ENCODE data around the gene WHAMM. TPM values are rescaled to one million over a fixed set of nuclear protein-coding genes. Genes with fewer than 3 reads are reported as not detected.
"Not testable (repeated sequence)": the region's sequence is repeated elsewhere in the genome, so short reads cannot be mapped to it uniquely, and the experiment has no call there.

The WHAMM gene, protein sequence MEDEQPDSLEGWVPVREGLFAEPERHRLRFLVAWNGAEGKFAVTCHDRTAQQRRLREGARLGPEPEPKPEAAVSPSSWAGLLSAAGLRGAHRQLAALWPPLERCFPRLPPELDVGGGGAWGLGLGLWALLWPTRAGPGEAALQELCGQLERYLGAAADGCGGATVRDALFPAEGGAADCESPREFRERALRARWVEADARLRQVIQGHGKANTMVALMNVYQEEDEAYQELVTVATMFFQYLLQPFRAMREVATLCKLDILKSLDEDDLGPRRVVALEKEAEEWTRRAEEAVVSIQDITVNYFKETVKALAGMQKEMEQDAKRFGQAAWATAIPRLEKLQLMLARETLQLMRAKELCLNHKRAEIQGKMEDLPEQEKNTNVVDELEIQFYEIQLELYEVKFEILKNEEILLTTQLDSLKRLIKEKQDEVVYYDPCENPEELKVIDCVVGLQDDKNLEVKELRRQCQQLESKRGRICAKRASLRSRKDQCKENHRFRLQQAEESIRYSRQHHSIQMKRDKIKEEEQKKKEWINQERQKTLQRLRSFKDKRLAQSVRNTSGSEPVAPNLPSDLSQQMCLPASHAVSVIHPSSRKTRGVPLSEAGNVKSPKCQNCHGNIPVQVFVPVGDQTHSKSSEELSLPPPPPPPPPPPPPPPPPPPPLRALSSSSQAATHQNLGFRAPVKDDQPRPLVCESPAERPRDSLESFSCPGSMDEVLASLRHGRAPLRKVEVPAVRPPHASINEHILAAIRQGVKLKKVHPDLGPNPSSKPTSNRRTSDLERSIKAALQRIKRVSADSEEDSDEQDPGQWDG
- 4.2 and 5.3 TPM in 2 replicates for total RNA-seq (2014; rRNA removed)
- polyA plus RNA-seq (2012), result 3.7 TPM

DNA sequence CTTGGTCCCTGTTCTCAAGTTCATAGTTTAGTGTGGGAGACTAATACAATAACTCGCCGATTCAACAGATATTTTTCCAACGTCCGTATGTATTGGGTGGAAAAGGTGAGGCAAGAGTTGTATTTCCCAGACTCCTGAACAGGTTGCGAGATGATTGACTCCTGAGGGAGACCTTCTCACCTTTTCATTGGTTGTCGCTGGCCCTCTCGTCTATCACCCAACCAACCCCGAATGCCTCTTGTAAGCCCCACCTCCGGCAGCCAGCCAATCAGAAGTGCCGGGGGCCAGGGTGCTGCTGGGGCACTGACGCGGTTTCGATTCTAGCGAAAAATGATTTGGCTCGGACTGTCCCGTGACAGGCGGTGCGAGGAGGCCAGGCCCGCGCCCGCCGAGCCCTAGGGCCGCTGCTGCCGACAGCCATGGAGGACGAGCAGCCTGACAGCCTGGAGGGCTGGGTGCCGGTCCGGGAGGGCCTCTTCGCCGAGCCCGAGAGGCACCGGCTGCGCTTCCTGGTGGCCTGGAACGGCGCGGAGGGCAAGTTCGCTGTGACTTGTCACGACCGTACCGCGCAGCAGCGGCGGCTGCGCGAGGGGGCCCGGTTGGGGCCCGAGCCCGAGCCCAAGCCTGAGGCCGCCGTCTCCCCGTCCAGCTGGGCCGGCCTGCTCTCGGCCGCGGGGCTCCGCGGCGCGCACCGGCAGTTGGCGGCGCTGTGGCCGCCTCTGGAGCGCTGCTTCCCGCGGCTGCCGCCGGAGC is at the start of gene WHAMM:
Gene WHAMM (plus strand): TSS at position 321 of the 753 bp plus-strand sequence. CDS start 99 bp downstream, at position 420.
- DNase-seq (ENCODE audit: low read depth), result peak; percentile 97

DNA sequence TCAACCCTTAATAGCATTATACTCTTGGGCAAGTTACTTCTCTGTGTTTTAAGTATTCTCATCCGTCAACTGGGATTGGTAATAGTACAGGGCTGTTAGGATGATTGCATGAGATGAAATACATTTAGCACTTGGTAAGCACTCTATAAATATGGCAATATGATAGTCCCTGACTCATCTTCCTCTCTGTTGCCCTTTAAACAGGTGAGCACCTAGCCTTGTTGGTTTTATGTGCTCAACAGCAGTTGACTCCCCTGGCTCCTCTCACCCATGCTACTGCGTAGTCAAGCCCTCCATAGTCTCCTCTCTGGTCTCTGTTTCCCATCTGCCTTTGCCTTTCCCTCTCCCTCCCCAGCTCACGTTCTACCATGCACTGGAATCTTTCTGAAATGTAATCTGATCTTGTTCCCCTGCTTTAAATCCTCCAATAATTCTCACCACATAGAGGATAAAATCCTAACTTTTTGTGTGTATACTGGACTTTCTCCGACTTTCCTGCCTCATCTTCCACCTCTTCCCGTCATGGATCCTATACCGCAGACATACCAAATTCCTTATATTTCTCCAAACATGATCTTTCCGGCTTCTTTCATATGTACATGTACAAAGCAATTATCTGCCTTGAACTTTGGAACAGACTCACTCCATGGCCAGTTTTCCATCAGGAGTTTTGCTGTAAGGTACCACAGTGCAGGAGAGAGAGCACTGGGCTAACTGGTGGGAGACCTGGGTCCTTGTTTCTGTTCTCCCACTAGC is 45.9 kb upstream of the WHAMM start:
- DNase-seq (ENCODE audit: low read depth), result no peak

DNA sequence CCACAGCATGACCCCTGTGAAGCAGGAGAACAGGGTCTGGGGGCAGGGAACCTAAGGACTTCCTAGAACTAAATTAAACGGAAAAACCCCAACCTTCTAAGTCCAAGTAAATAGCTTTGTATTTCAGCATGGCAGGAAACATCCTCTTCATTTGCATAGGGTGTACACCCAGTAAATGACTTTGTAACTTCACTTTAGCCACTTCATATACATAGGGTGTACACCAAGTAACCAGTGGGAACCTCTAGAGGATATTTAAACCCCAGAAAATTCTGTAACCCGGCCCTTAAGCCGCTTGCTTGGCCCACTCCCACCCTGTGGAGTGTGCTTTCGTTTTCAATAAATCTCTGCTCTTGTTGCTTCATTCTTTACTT is 45.3 kb upstream of the WHAMM start:
- DNase-seq (ENCODE audit: low read depth), result no peak

DNA sequence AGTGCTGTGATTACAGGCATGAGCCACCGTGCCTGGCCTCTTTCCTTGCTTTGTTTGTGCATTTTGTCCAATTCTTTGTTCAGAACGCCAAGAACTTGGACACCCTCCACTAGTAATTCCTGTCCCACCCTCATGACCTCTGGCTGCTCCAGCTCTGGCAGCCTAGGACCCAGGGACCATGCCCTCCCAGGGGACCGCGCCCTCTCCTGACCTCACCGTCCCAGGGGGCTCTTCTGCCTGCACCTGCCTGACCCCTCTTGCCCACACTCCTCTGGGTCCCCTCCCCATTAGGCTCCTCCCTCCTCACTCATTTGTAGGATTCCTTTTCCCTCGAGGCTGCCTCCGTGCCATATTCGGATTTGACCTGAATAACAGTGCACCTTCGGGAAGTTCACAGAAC is 44.7 kb upstream of the WHAMM start:
- no peak for DNase-seq (ENCODE audit: low read depth)

DNA sequence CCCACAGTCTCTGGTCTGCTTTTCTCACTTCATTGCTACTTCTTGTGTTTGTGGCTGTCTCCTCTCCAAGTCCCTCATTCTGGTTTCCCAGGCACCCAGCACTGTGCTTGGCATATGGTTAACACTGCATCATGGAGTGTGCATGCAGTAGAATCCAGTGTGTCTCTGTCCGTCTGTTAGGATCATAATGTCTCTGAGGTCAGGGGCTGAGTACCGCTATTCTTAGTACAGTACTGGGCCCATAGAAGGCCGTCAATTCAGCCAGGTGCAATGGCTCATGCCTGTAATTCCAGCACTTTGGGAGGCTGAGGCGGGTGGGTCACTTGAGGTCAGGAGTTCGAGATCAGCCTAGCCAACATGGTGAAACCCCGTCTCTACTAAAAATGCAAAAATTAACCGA is 43.2 kb upstream of the WHAMM start:
- not testable (repeated sequence) for DNase-seq (ENCODE audit: low read depth)

DNA sequence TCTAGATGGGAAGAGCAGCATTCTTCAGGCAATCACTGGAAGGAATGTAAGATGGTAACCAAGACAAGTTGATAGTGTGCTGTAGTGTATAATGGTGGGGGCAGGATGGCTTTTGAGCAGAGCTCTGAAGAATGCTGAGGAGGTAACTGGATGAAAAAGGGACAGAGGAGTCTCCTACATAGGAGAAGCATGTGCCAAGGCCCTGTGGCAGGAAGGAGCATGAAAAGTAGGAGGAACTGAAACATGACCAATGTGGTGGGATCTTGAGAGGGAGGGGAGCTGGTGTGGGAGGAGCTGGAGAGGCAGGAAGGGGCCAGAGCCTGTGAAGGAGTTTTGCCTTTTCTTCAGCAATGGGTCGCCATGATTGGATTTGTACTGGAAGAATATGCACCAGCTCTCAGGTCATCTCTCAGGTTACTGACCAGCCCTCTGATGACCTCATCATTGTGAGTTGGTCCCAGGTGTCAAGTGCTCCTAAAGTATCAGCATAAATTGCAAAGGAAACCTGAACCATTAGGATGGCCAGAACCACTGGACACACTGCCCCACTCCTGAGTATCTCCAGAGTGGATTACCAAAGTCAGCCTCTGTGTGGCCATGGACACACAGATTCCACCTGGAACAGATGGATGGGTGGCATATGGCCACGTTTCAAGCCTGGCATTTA is 42.1 kb upstream of the WHAMM start:
- DNase-seq (ENCODE audit: low read depth), result no peak

DNA sequence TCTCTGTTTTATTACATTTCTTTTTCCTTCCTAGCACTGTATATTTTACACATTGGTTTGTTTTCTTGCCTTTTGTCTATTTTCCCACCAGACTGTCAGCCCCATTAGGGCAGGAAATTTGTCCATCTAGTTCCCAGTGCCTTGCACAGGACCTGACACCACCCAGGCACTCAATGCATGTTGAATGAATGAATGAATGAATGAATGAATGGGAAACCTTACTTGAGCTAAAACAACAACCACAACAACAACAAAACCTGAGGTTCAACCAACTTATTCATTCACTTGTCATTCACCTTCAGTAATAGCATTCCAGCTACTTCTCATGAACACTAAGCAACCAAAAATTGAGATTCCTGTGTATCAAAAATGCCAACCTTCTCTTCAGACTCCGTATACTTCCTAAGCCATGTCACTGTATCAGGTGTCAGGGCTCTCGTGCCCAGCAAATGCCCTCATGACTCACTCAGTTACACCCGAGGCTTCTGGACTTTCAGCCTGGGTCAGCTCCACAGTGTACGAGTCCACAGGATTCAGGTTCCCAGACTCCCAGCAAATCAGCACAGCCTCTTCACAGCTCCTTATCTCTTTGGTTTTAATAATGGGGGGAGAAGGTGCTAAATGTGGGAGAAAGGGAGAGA is 40.9 kb upstream of the WHAMM start:
- peak; percentile 68 for DNase-seq (ENCODE audit: low read depth)

DNA sequence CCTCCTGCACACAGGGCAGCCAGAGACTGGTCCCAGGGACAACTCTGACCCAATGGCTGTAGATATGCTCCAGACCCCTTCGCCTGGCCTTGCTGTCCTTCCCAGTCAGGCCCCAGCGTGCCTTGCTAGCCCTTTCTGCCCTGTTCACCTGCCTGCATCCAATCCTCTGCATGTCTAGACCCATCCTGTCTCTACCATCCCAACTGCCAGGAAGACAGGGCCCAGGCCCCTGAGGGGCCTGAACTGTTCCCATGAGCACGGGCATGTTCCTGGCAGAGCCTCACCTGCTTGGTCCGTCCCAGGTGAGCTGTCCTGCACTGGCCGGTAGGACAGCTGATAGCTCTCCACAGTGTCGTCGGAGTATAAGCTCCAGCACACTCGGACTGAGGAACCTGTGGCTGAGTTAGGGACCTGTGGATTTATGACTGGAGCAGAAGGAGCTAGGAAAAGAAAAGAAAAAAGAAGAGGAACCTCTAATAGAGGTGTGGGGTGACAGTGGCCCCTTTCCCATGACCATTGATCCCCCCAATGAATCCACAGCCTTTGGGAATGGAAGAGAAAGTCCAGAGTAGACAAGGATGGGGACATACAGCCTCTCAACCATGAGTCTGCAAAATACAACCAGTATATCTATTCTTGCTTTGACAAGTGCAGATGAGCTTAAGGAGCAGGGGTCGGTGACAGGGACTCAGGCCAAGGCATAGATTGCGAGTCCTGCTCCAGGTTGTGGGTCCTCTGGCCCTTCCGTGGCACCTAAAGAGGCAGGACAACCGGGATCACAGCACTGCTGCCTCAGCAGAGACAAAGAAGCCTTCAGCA is 37.4 kb upstream of the WHAMM start:
- DNase-seq (ENCODE audit: low read depth), result no peak

DNA sequence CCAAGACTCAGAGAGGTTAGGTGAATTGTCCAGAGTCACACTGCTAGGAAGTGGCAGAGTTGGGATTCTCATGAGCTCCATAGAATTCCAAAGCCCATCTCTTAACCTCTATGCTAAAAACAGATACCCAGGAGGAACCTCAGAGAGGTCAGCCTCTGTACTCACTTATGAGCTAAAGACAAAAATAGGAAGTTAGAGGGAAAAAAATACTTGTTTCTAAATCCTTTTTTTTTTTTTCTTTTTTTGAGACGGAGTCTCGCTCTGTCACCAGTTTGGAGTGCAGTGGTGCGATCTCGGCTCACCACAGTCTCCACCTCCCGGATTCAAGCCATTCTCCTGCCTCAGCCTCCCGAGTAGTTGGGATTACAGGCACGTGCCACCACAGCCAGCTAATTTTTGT is 34.9 kb upstream of the WHAMM start:
- no peak for DNase-seq (ENCODE audit: low read depth)

DNA sequence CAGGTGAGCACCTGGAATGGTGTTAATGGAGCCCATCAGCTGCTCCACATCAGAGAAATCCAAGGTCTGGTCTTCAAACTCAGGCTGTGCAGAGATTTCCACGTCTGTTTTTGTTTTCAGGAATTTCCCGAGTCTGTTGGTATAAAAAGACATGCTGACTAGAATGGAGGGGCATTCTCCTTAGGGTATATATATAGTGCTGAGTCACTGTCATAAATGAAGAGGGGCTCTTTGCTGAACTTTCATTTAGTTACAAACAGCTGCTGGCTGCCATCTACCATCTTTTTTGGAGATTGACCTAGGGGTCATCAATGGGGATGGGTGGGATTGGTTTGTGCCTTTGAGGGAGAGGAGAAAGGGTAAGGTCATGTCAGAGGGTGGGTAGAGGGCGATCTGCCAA is 30.7 kb upstream of the WHAMM start:
- no peak for DNase-seq (ENCODE audit: low read depth)

DNA sequence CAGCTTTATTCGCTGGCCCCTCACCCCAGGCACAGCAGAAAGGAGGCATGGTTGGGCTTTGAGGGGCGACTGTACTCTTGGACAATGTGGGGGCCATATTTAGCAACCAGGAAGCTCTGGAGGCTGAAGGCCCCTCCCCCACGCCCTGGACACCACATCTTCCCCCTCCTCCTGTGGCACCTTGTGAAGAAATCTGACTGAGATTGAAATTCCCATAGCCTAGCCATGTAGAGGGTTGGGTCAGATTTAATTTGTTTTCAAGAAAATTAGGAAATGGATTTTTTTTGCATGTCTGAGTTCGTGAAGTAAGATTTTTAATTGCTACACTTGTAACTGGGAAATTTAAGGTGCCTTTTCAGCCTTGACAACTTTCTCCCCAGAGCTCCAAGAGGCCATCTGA is 28.1 kb upstream of the WHAMM start:
- DNase-seq (ENCODE audit: low read depth), result no peak

DNA sequence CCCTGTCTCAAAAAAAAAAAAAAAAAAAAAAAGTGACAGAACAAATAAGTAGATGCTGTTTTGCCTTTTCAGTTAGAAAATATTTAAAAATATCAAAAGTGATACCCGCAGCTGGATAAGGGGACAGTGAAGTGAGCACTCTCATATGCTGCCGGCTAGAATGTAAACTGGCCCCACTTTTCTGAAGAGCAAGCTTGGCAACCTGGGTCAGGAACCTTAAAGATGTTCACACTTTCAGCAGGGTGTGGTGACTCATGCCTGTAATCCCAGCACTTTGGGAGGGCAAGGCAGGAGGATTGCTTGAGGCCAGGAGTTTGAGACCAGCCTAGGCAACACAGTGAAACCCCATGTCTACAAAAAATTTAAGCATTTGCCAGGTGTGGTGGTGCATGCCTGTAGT is 20.9 kb upstream of the WHAMM start:
- no peak for DNase-seq (ENCODE audit: low read depth)

DNA sequence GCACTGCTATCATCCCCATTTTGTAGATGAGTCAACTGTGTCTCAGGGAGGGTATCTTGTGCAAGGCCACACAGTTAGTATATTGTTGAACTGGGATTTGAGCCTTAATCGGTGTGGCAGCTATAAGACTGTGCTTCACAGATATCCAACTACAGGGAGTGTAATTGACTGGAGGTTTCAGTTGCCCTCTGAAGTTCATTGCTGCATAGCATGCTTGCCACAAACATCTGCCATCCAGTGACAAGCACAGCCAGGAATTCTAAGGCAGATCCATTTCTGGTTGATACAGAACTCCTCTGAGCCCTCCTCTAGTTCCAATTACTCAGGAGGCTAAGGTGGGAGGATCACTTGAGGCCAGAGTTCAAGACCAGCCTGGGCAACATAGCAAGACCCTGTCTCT is 19.9 kb upstream of the WHAMM start:
- peak; percentile 54 for DNase-seq (ENCODE audit: low read depth)

DNA sequence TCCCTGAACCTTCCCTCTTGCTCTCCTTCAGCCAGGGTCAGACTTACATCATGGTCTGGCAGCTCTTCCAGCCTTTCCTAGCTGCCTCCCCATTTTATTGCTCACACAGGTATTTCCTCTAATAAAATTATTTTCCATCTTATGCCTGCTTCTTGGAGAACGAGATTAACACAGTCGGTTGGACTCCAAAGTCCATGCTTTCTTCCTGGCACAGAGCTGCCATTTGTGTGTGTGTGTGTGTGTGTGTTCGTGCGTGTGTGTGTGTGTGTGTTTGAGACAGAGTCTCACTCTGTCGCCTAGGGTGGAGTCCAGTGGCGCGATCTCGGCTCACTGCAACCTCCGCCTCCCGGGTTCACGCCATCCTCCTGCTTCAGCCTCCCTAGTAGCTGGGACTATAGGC is 19.1 kb upstream of the WHAMM start:
- DNase-seq (ENCODE audit: low read depth), result no peak

DNA sequence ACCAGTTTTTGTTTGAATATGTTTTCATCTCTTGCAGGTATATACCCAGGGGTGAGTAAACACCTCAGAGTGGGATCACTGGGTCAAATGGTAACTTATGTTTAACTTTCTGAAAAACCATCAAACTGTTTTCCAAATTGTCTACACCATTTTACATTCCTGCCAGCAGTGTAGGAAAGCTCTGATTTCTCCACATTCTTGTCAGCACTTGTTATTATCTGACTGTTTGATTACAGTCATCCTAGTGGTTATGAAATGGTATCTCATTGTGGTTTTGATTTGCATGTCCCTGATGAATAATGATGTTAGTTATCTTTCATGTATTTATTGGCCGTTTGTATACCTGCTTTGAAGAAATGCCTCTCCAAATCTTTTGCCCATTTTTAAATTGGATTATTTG is 17.4 kb upstream of the WHAMM start:
- no peak for DNase-seq (ENCODE audit: low read depth)

DNA sequence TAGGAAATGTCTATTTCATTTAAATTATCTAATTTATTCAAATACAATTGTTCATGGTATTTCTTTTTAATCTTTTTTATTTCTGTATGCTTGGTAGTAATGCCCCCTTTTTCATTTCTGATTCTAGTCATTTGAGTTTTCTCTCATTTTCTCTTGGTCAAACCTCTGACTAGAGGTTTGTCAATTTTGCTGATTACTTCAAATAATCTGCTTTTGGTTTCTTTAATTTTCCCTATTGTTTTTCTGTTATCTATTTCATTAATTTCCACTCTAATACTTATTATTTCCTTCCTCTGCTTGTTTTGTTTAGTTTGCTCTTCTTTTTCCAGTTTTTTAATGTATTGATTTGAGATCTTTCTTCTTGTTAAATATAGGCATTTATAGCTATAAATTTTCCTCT is 15.7 kb upstream of the WHAMM start:
- DNase-seq (ENCODE audit: low read depth), result no peak

DNA sequence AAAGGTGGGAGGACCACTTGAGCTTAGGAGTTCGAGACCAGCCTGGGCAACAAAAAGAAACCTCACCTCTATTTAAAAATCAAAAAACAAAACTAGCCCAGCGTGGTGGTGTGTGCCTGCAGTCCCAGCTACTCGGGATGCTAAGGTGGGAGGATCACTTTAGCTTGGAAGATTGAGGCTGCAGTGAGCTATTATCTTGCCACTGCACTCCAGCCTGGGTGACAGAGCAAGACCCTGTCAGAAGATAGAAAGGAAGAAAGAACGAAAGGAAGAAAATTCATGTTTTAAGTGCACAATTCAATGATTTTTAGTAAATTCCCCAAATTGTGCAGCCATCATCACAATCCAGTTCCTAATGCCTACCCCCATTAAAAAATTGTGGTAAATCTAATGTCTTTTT is 11.3 kb upstream of the WHAMM start:
- DNase-seq (ENCODE audit: low read depth), result no peak

DNA sequence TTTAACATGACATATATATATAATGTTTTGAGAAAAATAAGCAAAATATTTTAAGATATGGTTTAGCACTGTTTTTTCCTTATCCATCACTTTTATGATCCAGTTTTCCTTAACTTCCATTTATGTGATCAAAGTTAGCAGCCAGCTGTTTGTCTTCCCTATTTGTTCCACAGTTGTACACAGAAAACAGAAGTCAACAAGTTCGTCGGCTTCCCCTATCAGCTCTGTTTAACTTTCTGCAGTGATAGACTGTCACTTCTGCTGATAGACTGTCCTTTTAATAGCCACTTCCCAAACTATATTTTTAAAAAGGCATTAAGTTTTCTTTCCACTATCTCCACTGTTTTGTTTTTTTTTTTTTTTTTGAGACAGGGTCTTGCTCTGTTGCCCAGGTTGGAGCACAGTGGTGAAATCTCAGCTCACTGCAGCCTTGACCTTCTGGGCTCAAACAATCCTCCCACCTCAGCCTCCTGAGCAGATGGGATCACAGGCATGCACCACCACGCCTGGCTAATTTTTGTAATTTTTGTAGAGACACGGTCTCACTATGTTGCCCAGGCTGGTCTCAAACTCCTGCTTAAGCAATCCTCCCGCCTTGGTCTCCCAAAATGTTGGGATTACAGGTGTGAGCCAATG is 10.8 kb upstream of the WHAMM start:
- no peak for DNase-seq (ENCODE audit: low read depth)
